Measurements from ENCODE around the gene C1QTNF6.
A peak's percentile ranks its signal among the peaks of the same experiment; 100 is the strongest.
"Not testable (repeated sequence)": the region's sequence is repeated elsewhere in the genome, so short reads cannot be mapped to it uniquely, and the experiment has no call there.

C1QTNF6 gene

GRCh38 chr22:37206841-37207821 is 19.1 kb upstream of the C1QTNF6 start:
- no peak for DNase-seq (ENCODE audit: low spot score)

- no peak for DNase-seq (ENCODE audit: low spot score)
Observed at GRCh38 chr22:37206118-37206840, 18.2 kb upstream of the C1QTNF6 start.

- no peak for DNase-seq (ENCODE audit: low spot score)
Observed at GRCh38 chr22:37205046-37205445, 17.0 kb upstream of the C1QTNF6 start.

GRCh38 chr22:37204045-37204655 is 16.1 kb upstream of the C1QTNF6 start:
- no peak for DNase-seq (ENCODE audit: low spot score)

- DNase-seq (ENCODE audit: low spot score), result no peak
Observed at GRCh38 chr22:37203354-37204044, 15.5 kb upstream of the C1QTNF6 start.

- DNase-seq (ENCODE audit: low spot score), result no peak
Observed at GRCh38 chr22:37202716-37203115, 14.7 kb upstream of the C1QTNF6 start.

- DNase-seq (ENCODE audit: low spot score), result no peak
Observed at GRCh38 chr22:37202001-37202555, 14.0 kb upstream of the C1QTNF6 start.

- DNase-seq (ENCODE audit: low spot score), result not testable (repeated sequence)
Observed at GRCh38 chr22:37201443-37201820, 13.4 kb upstream of the C1QTNF6 start.

GRCh38 chr22:37199760-37200108 is 11.7 kb upstream of the C1QTNF6 start:
- DNase-seq (ENCODE audit: low spot score), result no peak

GRCh38 chr22:37199103-37199759 is 11.2 kb upstream of the C1QTNF6 start:
- DNase-seq (ENCODE audit: low spot score), result peak; percentile 98

GRCh38 chr22:37198258-37199102 is 10.4 kb upstream of the C1QTNF6 start:
- DNase-seq (ENCODE audit: low spot score), result peak; percentile 87

GRCh38 chr22:37197451-37198257 is 9.6 kb upstream of the C1QTNF6 start:
- DNase-seq (ENCODE audit: low spot score), result peak; percentile 64

GRCh38 chr22:37196539-37197450 is 8.7 kb upstream of the C1QTNF6 start:
- peak; percentile 95 for DNase-seq (ENCODE audit: low spot score)

GRCh38 chr22:37195921-37196320 is 7.9 kb upstream of the C1QTNF6 start:
- no peak for DNase-seq (ENCODE audit: low spot score)

GRCh38 chr22:37194750-37195149 is 6.7 kb upstream of the C1QTNF6 start:
- no peak for DNase-seq (ENCODE audit: low spot score)

GRCh38 chr22:37193629-37194191 is 5.7 kb upstream of the C1QTNF6 start:
- no peak for DNase-seq (ENCODE audit: low spot score)

GRCh38 chr22:37192741-37193140 is 4.7 kb upstream of the C1QTNF6 start:
- no peak for DNase-seq (ENCODE audit: low spot score)

- no peak for DNase-seq (ENCODE audit: low spot score)
Observed at GRCh38 chr22:37192204-37192603, 4.2 kb upstream of the C1QTNF6 start.
